GM18867 (cell line): ENCODE data around the gene OSER1.

ENCODE experiments used
- ATAC-seq: cut with Tn5 transposase; IDR thresholded peaks from one replicate; pipeline ENCODE4 v1.9.1; 2021; ENCODE audit warnings: mild to moderate bottlenecking, moderate library complexity; ENCODE audit not compliant: unreplicated experiment

The OSER1 gene

GRCh38 chr20:44180814-44181213 lies 29.8 kb downstream of the OSER1 start:
- no peak for ATAC-seq

- ATAC-seq: no peak
Observed at GRCh38 chr20:44176833-44177534, 33.6 kb downstream of the OSER1 start.

- no peak for ATAC-seq
Observed at GRCh38 chr20:44174996-44175765, 35.4 kb downstream of the OSER1 start.

GRCh38 chr20:44173846-44174245 lies 36.7 kb downstream of the OSER1 start:
- ATAC-seq: no peak

- no peak for ATAC-seq
Observed at GRCh38 chr20:44173116-44173515, 37.5 kb downstream of the OSER1 start.

- ATAC-seq: no peak
Observed at GRCh38 chr20:44172572-44172950, 38.0 kb downstream of the OSER1 start.

- ATAC-seq: no peak
Observed at GRCh38 chr20:44171775-44172571, 38.6 kb downstream of the OSER1 start.

- no peak for ATAC-seq
Observed at GRCh38 chr20:44170816-44171410, 39.7 kb downstream of the OSER1 start.

GRCh38 chr20:44167736-44168135 lies 42.8 kb downstream of the OSER1 start:
- ATAC-seq: no peak

GRCh38 chr20:44166477-44166876 lies 44.1 kb downstream of the OSER1 start:
- ATAC-seq: no peak

- no peak for ATAC-seq
Observed at GRCh38 chr20:44166008-44166407, 44.6 kb downstream of the OSER1 start.

- ATAC-seq: no peak
Observed at GRCh38 chr20:44160133-44160532, 50.4 kb downstream of the OSER1 start.

- no peak for ATAC-seq
Observed at GRCh38 chr20:44159711-44160110, 50.9 kb downstream of the OSER1 start.

- no peak for ATAC-seq
Observed at GRCh38 chr20:44159125-44159524, 51.4 kb downstream of the OSER1 start.

- no peak for ATAC-seq
Observed at GRCh38 chr20:44157061-44157460, 53.5 kb downstream of the OSER1 start.

GRCh38 chr20:44154521-44155001 lies 56.0 kb downstream of the OSER1 start:
- no peak for ATAC-seq

- ATAC-seq: no peak
Observed at GRCh38 chr20:44153636-44154043, 56.9 kb downstream of the OSER1 start.

- ATAC-seq: no peak
Observed at GRCh38 chr20:44151621-44152416, 58.8 kb downstream of the OSER1 start.

GRCh38 chr20:44146272-44146671 lies 64.3 kb downstream of the OSER1 start:
- no peak for ATAC-seq
